Measurements from ENCODE around the gene MBOAT1.

MBOAT1 gene

DNA sequence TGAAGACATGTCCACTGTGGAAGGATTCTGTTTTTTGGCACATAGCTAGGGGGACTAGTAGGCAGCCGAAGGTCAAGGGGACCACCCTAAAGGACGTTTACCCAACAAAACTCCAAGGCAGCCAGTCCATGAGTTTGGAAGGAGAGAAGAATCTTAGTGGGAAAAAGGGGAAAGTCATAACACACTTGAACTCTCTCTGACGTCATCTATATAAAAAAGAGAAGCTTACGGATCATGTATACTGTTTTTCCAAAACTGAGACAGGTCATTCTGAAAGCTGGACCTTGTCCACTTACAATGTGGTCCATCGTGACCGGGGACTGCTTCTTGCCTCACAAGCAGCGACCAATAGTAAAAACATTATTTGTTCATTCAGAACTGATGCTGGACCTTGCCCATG is 95.5 kb downstream of the MBOAT1 start:
- POLR2A ChIA-PET, result no interaction called here
- Histone ChIP-seq H3K27ac (ENCODE audit: extremely low read depth, low read depth, low read length) (no peak overlapping the region), H3K9me3 (ENCODE audit: control insufficient read depth, insufficient read depth, low read depth, low read length) (no peaks in the 10 kb centered on the region), H3K36me3 (ENCODE audit: control insufficient read depth in 2 of 2, insufficient read depth in 1 of 2, low read length in 2 of 2) (peaks cover 0 to 7% of the 10 kb centered on the region in 2 experiments; a peak in 1 of 3 replicates), H3K4me3 (ENCODE audit: low read depth, low read length) (no peak overlapping the region), H3K4me1 (ENCODE audit: control insufficient read depth, insufficient read depth, low read length) (peaks cover 9% of the 10 kb centered on the region)
- CTCF ChIA-PET, result interaction anchor here (0.6 to 5.3 kb wide), 2 partner anchors 10 to 489 kb away, joined by 5 to 65 read pairs; no protein-coding TSS in a partner anchor
- TF ChIP-seq ZEB2 (tag by site-specific recombination; IDR thresholded peaks at IDR 0.05) (no peak), ZXDB (tag by site-specific recombination; IDR thresholded peaks at IDR 0.05) (no peak), ZNF791 (tag by site-specific recombination; IDR thresholded peaks at IDR 0.05) (no peak), MZF1 (tag by site-specific recombination; IDR thresholded peaks at IDR 0.05; ENCODE audit: borderline replicate concordance) (no peak), ZNF658 (tag by site-specific recombination; IDR thresholded peaks at IDR 0.05) (no peak), ZNF777 (tag by site-specific recombination; IDR thresholded peaks at IDR 0.05; ENCODE audit: borderline replicate concordance) (no peak), ZNF341 (tag by site-specific recombination; IDR thresholded peaks at IDR 0.05; ENCODE audit: low read depth) (no peak), ZNF707 (tag by site-specific recombination; IDR thresholded peaks at IDR 0.05) (no peak), ZNF654 (tag by site-specific recombination; IDR thresholded peaks at IDR 0.05; ENCODE audit: low read depth) (no peak), ZNF211 (tag by site-specific recombination; IDR thresholded peaks at IDR 0.05; ENCODE audit: low read depth) (no peak), ZBTB17 (tag by site-specific recombination; IDR thresholded peaks at IDR 0.05) (no peak), ZNF561 (tag by site-specific recombination; IDR thresholded peaks at IDR 0.05; ENCODE audit: borderline replicate concordance) (no peak), TRIM28 (IDR thresholded peaks at IDR 0.05; ENCODE audit: borderline replicate concordance, low read length) (no peak), ZNF571 (tag by site-specific recombination; IDR thresholded peaks at IDR 0.05) (no peak)
- TF ChIP-seq, protein P1, sequence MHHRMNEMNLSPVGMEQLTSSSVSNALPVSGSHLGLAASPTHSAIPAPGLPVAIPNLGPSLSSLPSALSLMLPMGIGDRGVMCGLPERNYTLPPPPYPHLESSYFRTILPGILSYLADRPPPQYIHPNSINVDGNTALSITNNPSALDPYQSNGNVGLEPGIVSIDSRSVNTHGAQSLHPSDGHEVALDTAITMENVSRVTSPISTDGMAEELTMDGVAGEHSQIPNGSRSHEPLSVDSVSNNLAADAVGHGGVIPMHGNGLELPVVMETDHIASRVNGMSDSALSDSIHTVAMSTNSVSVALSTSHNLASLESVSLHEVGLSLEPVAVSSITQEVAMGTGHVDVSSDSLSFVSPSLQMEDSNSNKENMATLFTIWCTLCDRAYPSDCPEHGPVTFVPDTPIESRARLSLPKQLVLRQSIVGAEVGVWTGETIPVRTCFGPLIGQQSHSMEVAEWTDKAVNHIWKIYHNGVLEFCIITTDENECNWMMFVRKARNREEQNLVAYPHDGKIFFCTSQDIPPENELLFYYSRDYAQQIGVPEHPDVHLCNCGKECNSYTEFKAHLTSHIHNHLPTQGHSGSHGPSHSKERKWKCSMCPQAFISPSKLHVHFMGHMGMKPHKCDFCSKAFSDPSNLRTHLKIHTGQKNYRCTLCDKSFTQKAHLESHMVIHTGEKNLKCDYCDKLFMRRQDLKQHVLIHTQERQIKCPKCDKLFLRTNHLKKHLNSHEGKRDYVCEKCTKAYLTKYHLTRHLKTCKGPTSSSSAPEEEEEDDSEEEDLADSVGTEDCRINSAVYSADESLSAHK (tag by site-specific recombination; IDR thresholded peaks at IDR 0.05), result no peak
- TF ChIP-seq, protein P2, sequence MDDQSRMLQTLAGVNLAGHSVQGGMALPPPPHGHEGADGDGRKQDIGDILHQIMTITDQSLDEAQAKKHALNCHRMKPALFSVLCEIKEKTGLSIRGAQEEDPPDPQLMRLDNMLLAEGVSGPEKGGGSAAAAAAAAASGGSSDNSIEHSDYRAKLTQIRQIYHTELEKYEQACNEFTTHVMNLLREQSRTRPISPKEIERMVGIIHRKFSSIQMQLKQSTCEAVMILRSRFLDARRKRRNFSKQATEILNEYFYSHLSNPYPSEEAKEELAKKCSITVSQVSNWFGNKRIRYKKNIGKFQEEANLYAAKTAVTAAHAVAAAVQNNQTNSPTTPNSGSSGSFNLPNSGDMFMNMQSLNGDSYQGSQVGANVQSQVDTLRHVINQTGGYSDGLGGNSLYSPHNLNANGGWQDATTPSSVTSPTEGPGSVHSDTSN (CRISPR knock-in tag; IDR thresholded peaks at IDR 0.05), result no peak
- TF ChIP-seq, protein P3, sequence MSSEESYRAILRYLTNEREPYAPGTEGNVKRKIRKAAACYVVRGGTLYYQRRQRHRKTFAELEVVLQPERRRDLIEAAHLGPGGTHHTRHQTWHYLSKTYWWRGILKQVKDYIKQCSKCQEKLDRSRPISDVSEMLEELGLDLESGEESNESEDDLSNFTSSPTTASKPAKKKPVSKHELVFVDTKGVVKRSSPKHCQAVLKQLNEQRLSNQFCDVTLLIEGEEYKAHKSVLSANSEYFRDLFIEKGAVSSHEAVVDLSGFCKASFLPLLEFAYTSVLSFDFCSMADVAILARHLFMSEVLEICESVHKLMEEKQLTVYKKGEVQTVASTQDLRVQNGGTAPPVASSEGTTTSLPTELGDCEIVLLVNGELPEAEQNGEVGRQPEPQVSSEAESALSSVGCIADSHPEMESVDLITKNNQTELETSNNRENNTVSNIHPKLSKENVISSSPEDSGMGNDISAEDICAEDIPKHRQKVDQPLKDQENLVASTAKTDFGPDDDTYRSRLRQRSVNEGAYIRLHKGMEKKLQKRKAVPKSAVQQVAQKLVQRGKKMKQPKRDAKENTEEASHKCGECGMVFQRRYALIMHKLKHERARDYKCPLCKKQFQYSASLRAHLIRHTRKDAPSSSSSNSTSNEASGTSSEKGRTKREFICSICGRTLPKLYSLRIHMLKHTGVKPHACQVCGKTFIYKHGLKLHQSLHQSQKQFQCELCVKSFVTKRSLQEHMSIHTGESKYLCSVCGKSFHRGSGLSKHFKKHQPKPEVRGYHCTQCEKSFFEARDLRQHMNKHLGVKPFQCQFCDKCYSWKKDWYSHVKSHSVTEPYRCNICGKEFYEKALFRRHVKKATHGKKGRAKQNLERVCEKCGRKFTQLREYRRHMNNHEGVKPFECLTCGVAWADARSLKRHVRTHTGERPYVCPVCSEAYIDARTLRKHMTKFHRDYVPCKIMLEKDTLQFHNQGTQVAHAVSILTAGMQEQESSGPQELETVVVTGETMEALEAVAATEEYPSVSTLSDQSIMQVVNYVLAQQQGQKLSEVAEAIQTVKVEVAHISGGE (tag by site-specific recombination; conservative IDR thresholded peaks at IDR 0.05; ENCODE audit: low read depth), result no peak

DNA sequence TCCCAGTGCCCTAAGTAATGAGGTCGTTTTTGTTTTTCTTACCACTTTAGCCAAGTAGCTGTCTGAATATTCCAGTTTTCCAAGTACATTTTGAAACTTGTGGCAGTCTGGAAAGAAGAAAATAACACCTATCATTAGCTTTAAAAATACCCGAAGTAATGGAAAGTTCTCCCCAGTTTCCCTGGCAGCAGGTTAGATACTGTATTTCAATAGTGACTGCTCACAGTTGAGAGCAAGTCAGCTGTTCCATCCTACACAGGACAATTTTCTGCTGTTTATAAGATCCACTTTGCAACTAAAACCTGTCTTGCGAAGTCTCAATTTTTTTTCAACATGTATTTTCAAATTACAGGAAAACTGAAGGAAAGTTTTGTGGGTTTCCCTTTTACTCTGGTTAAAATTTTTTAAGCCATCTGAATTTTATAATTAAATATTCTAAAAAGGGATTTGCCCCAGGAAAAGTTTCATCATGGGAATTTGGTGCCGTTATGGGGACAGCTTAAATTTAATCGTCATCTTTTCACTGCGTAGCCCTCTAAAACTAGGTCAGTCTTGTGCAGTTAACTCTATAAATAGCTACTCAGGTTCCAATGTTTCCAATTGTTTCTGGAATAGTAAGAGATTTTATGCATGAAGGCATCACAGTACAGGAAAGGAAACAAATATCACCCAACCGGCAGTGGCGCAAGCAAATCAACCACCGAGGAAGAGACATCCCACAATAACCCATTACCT is 96.9 kb downstream of the MBOAT1 start:
- ChIA-PET POLR2A (interaction anchor here (0.7 kb wide), 1 partner anchor 11 kb away, joined by 3 read pairs; no protein-coding TSS in a partner anchor), CTCF (interaction anchor here (0.6 to 5.3 kb wide), 4 partner anchors 11 to 1336 kb away, joined by 3 to 65 read pairs (median 4); no protein-coding TSS in a partner anchor)
- peaks cover 9% of the 10 kb centered on the region for H3K4me1 ChIP-seq (ENCODE audit: control insufficient read depth, insufficient read depth, low read length)
- H3K9me3 ChIP-seq (ENCODE audit: control insufficient read depth, insufficient read depth, low read depth, low read length), result no peaks in the 10 kb centered on the region
- H3K36me3 ChIP-seq (ENCODE audit: control insufficient read depth in 2 of 2, insufficient read depth in 1 of 2, low read length in 2 of 2), result peaks cover 0 to 7% of the 10 kb centered on the region in 2 experiments; a peak in 1 of 3 replicates
- H3K4me3 ChIP-seq (ENCODE audit: low read depth, low read length), result no peak overlapping the region
- no peak overlapping the region for H3K27ac ChIP-seq (ENCODE audit: extremely low read depth, low read depth, low read length)
- TF ChIP-seq ZNF132 (tag by site-specific recombination; IDR thresholded peaks at IDR 0.05; ENCODE audit: borderline replicate concordance) (no peak), ZNF544 (tag by site-specific recombination; IDR thresholded peaks at IDR 0.05) (no peak), ZNF157 (tag by site-specific recombination; IDR thresholded peaks at IDR 0.05) (no peak), ZBTB21 (tag by site-specific recombination; IDR thresholded peaks at IDR 0.05) (no peak), WT1 (tag by site-specific recombination; IDR thresholded peaks at IDR 0.05) (no peak), REPIN1 (tag by site-specific recombination; IDR thresholded peaks at IDR 0.05; ENCODE audit: low read depth) (no peak), ZNF140 (tag by site-specific recombination; IDR thresholded peaks at IDR 0.05) (no peak), EGR2 (tag by site-specific recombination; IDR thresholded peaks at IDR 0.05; ENCODE audit: low read depth) (no peak), ZNF302 (tag by site-specific recombination; IDR thresholded peaks at IDR 0.05; ENCODE audit: low read depth) (no peak), ZNF561 (tag by site-specific recombination; IDR thresholded peaks at IDR 0.05; ENCODE audit: borderline replicate concordance) (no peak), BCL11B (tag by site-specific recombination; IDR thresholded peaks at IDR 0.05; ENCODE audit: low read depth) (no peak)
- TF ChIP-seq, protein P4, sequence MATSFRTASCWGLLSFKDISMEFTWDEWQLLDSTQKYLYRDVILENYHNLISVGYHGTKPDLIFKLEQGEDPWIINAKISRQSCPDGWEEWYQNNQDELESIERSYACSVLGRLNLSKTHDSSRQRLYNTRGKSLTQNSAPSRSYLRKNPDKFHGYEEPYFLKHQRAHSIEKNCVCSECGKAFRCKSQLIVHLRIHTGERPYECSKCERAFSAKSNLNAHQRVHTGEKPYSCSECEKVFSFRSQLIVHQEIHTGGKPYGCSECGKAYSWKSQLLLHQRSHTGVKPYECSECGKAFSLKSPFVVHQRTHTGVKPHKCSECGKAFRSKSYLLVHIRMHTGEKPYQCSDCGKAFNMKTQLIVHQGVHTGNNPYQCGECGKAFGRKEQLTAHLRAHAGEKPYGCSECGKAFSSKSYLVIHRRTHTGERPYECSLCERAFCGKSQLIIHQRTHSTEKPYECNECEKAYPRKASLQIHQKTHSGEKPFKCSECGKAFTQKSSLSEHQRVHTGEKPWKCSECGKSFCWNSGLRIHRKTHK (tag by site-specific recombination; IDR thresholded peaks at IDR 0.05), result no peak

Measured in HEK293 (cell line).